HG02759 (cell line): ENCODE measurements around the gene C2CD3.
"Not testable (repeated sequence)": the region's sequence is repeated elsewhere in the genome, so short reads cannot be mapped to it uniquely, and the experiment has no call there.

Experiments
- ATAC-seq: cut with Tn5 transposase; IDR thresholded peaks from one replicate; pipeline ENCODE4 v1.9.1; 2021; ENCODE audit warnings: mild to moderate bottlenecking, moderate library complexity; ENCODE audit not compliant: unreplicated experiment

C2CD3 gene

DNA sequence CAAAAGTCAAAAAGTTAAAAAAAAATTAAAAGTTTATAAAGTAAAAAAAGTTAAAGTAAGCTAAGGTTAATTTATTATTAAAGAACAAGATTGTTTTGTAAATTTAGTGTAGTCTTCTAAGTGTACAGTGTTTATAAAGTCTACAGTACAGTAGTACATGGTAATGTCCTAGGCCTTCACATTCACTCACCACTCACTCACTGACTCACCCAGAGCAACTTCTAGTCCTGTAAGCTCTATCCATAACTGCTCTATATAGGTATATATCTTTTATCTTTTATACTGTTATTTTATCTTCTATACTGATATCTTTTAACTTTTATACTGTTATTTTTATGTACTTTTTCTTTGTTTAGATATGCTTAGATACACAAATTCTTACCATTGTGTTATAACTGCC, 11.2 kb downstream of the C2CD3 start:
- no peak for ATAC-seq

GRCh38 chr11:74157169-74157568, 13.6 kb downstream of the C2CD3 start:
- ATAC-seq = no peak

GRCh38 chr11:74154620-74155281, 16.1 kb downstream of the C2CD3 start:
- no peak for ATAC-seq

- no peak for ATAC-seq
Measured at GRCh38 chr11:74153224-74153623, 17.6 kb downstream of the C2CD3 start.

- ATAC-seq = no peak
Measured at GRCh38 chr11:74147199-74147929, 23.4 kb downstream of the C2CD3 start.

DNA sequence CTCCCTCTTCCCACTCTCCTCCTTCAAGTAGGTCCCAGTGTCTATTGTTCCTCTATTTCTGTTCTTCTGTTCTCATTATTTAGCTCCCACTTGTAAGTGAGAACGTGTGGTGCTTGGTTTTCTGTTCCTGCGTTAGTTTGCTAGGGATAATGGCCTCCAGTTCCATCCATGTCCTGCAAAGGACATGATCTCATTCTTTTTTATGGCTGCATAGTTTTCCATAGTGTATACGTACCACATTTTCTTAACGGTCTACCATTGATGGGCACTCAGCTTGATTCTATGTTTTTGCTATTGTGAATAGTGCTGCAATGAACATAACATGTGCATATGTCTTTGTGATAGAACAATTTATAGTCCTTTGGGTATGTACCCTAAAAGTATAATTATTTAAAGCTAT, 26.2 kb downstream of the C2CD3 start:
- no peak for ATAC-seq

DNA sequence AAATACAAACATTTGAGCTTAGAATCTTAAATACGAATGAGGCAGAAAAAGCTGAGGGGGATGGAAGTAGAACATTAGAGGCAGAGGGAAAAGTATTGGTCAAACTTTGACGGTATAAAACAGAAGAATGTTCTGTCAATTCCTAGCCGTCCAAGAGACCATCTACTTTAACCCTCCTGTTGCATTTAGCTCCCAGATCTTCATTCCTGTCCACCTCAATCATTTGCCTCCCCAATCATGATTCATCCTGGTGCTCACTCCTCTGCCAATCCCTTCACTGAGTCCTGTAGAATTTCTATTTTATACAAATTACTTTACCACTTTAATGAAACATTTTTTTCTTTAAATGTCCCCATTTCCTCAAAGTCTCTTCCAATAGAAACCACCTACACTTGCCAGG, 28.2 kb downstream of the C2CD3 start:
- ATAC-seq = no peak

GRCh38 chr11:74141908-74142307, 28.9 kb downstream of the C2CD3 start:
- no peak for ATAC-seq

DNA sequence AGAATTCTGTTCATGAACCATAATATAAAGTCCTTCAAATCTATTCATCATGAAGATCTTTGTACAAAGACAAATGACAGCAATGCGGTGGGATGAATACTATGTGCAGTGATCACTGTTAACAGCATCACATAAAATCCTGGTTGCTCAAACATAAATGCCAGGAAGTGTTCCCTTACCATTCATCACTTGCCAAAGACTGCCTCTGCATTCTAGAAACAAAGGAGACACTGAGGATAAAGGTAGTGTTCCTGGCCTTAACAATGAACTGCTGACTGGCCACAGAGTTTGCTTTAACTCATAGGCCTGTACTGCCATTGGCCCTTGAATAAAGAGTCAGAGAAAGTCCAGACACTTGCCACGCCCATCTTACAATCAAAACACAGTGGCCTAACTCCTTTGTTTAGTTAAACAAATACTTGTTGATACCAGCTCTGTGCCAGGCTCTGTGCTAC, 29.5 kb downstream of the C2CD3 start:
- ATAC-seq = no peak

GRCh38 chr11:74139919-74140431, 30.8 kb downstream of the C2CD3 start:
- ATAC-seq = not testable (repeated sequence)

DNA sequence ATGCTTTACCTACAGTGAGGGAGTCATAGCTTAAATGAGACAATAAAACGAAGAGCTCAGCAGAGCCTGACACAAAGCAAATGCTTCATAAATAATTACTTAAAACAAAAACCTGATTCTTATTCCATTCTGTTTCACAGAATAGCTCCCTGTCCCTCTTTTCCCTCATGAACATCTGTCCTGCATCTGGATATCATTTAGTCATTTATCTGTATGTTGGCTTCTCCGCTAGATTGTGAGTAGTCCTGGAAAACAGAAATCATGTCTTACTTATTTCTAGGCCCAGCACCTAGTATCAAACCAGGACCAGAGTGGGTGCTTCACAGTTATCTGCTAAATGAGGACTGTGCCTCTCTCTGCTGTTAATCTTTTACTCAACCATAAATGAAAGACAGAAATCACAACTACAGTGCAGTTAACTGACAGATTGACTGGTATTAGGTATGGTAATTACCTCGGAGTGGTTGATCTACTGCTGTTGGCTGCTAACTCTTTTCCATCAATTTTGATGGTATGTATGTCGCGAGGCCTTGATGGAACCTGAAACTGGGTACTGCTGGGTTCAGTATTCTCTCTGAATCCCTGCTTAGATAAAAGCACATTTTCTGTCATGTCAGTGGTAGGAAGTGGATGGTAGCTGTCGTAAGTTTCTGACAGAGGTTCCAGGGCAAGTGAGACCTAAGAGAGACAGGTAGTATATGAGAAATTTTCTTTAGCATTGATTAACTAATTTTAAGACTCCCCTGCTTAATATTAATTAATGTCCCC, 31.5 kb downstream of the C2CD3 start:
- no peak for ATAC-seq

DNA sequence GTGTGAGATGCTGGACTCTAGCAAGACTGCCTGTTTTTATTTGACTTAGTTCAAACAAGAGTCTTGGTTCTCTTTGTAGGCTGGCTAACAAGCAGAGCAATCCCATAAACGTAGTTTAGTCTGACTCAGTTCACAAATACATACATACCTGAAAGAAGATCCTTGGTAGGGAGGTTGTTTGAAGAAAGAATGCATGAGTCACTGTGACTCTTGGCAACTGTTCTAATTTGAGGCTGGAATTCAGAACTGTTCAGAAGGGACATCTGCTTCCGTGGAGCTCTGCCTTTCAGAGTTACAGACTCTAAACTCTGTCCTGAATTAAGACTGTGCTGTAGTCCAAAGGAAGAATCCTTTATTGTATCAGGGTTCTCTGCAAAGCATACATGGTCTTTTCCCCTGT, 32.2 kb downstream of the C2CD3 start:
- no peak for ATAC-seq

GRCh38 chr11:74138021-74138420, 32.8 kb downstream of the C2CD3 start:
- ATAC-seq = no peak

GRCh38 chr11:74135127-74135840, 35.5 kb downstream of the C2CD3 start:
- no peak for ATAC-seq

- no peak for ATAC-seq
Measured at GRCh38 chr11:74134661-74135060, 36.1 kb downstream of the C2CD3 start.

GRCh38 chr11:74133436-74133835, 37.4 kb downstream of the C2CD3 start:
- ATAC-seq = no peak

- no peak for ATAC-seq
Measured at GRCh38 chr11:74132833-74133232, 38.0 kb downstream of the C2CD3 start.

DNA sequence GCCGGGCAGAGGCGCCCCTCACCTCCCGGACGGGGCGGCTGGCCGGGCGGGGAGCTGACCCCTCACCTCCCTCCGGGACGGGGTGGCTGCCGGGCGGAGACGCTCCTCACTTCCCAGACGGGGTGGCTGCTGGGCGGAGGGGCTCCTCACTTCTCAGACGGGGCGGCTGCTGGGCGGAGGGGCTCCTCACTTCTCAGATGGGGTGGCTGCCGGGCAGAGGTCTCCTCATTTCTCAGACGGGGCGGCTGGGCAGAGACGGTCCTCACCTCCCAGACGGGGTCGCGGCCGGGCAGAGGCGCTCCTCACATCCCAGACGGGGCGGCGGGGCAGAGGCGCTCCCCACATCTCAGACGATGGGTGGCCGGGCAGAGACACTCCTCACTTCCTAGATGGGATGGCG, 41.7 kb downstream of the C2CD3 start:
- not testable (repeated sequence) for ATAC-seq

DNA sequence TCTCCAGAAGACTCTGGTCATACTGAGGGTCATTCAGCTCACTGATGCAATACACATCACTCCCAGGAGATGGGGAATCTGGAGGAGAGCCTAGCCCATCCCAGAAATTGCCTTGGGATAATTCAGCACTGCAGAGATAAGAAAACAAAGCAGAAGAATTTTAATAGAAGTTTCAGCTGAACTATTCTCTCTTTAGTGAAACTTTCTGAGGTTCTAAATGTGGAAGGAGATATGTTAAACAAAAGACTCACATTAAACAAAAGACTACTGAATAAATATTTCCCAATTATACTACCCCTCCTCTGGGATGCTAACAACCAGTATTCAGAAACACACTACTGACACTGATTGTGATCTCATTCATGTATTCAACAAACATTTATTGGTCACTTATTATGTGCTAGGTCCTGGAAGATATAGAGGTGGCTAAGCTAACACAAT, 47.8 kb downstream of the C2CD3 start:
- no peak for ATAC-seq

DNA sequence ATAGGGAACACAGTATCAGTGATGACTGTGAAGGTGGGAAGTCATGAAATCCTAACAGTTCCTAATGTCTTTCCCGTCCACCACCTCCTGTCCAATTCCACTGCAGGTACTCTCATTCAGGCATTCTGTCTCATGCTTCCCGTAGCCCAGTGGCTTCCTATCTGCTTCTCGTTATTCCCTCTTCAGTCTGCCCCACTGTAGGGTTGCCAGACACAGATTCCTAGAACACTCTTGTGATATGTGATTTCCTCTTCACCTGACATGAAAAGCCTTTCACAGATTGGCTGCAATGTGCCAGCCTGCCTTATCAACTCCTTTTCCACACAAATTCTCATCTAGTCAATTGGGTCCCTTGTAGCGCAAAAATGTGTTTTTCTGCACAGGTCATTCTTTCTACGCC, 49.0 kb downstream of the C2CD3 start:
- no peak for ATAC-seq
